Esophagus muscularis mucosa (tissue), 4 donors: ENCODE results near the gene ULK4. TPM values are rescaled to one million over a fixed set of nuclear protein-coding genes. Genes with fewer than 3 reads are reported as not detected.
"Not testable (repeated sequence)": the region's sequence is repeated elsewhere in the genome, so short reads cannot be mapped to it uniquely, and the experiment has no call there.

Source experiments
- DNase-seq: peaks from one replicate; pipeline ENCODE4 v3.0.0-alpha.2; 2017; ENCODE audit errors: extremely low spot score
- H3K27ac ChIP-seq, 4 donors: fragments of 200-600 bp; sonication (generic); replicated peaks in 1 of 4; 1 replicate in 3 of 4; 2 replicates in 1 of 4; pipeline ENCODE4 v1.5.1; 2016 to 2019; ENCODE audit warnings: mild to moderate bottlenecking in 1 of 4
- H3K27me3 ChIP-seq, 4 donors: fragments of 200-600 bp; sonication (generic); one replicate each; pipeline versions ENCODE4 v1.5.1 to v1.6.0; 2016 to 2019
- H3K36me3 ChIP-seq, 4 donors: fragments of 200-600 bp; sonication (generic); one replicate each; pipeline ENCODE4 v1.5.1; 2016 to 2019
- H3K4me1 ChIP-seq, 4 donors: fragments of 200-600 bp; sonication (generic); one replicate each; pipeline ENCODE4 v1.5.1; 2016 to 2019
- H3K4me3 ChIP-seq, 4 donors: fragments of 200-600 bp; sonication (generic); 1 replicate in 2 of 4; 2 replicates in 2 of 4; pipeline ENCODE4 v1.5.1; 2016 to 2019; ENCODE audit warnings: mild to moderate bottlenecking in 4 of 4, moderate library complexity in 1 of 4
- H3K9me3 ChIP-seq, 4 donors: fragments of 200-600 bp; sonication (generic); 1 replicate in 3 of 4; 2 replicates in 1 of 4; pipeline ENCODE4 v1.5.1; 2016 to 2019
- CTCF ChIP-seq, 3 experiments: fragments of 200-600 bp in 2 of 3; fragments of 450-650 bp in 1 of 3; sonication (generic) in 2 of 3; IDR thresholded peaks; one replicate each; pipeline ENCODE4 v1.5.1; 2017 to 2019; ENCODE audit warnings: antibody characterized with exemption in 3 of 3, mild to moderate bottlenecking in 2 of 3, moderate library complexity in 1 of 3
- EP300 ChIP-seq: sonication (generic); formaldehyde crosslinking; IDR thresholded peaks from one replicate; pipeline ENCODE4 v1.6.1; 2017; ENCODE audit warnings: antibody characterized with exemption
- POLR2A ChIP-seq: fragments of 450-650 bp; IDR thresholded peaks from one replicate; pipeline ENCODE4 v1.6.1; 2017; ENCODE audit warnings: antibody characterized with exemption, moderate library complexity, mild to moderate bottlenecking, low read depth
- POLR2AphosphoS5 ChIP-seq, 2 donors: sonication (generic); formaldehyde crosslinking; IDR thresholded peaks; one replicate each; pipeline ENCODE4 v1.6.1; 2017; ENCODE audit warnings: antibody characterized with exemption in 2 of 2
- WGBS: methylation state at CpG from one replicate; pipeline ENCODE4 v1.1.5; 2018; 5-methylcytosine and 5-hydroxymethylcytosine counted together
- intact Hi-C: fragments of 100-400 bp; cut with DNase I; formaldehyde crosslinking; loops from one replicate; pipeline ENCODE4 v1.15.1; 2023
- total RNA-seq, 4 donors: library from RNA; depleted of rRNA; stranded (reverse); fragments of >200 nt; gene quantifications; one replicate each; pipeline versions ENCODE4 v1.1.0 to v1.2.1, GENCODE V29; 2016

ULK4 gene
- total RNA-seq, 4 donors from 2014 or later, result 4.2 to 15.4 (median 11.0) TPM

- H3K4me3 ChIP-seq, result no peak overlapping the region
- intact Hi-C loops, result no loop called here
- H3K4me1 ChIP-seq, result no peaks in the 10 kb centered on the region
- no peak for DNase-seq
- H3K27ac ChIP-seq, result no peak overlapping the region
- 100% methylated on average over 1 of the region's 1 CpG for WGBS
- H3K36me3 ChIP-seq, result no peaks in the 10 kb centered on the region
- H3K9me3 ChIP-seq, result no peaks in the 10 kb centered on the region
- TF ChIP-seq EP300 (no peak), CTCF (IDR thresholded peaks at IDR 0.05) (no peak), POLR2AphosphoS5 (IDR thresholded peaks at IDR 0.05) (no peak), POLR2A (no peak)
- H3K27me3 ChIP-seq, result no peaks in the 10 kb centered on the region
Measured at GRCh38 chr3:41404582-41404981, 557.3 kb downstream of the ULK4 start.

- Histone ChIP-seq H3K27ac (no peak overlapping the region), H3K9me3 (no peaks in the 10 kb centered on the region), H3K4me1 (no peaks in the 10 kb centered on the region), H3K36me3 (no peaks in the 10 kb centered on the region), H3K4me3 (no peak overlapping the region), H3K27me3 (no peaks in the 10 kb centered on the region)
- intact Hi-C loops, result no loop called here
- 78% methylated on average over 1 of the region's 1 CpG for WGBS
- DNase-seq, result no peak
- TF ChIP-seq POLR2AphosphoS5 (IDR thresholded peaks at IDR 0.05), result no peak
- no peak for TF ChIP-seq POLR2A
- TF ChIP-seq CTCF (IDR thresholded peaks at IDR 0.05), result no peak
- TF ChIP-seq EP300, result no peak
Measured at GRCh38 chr3:41394896-41395295, 567.0 kb downstream of the ULK4 start.

GRCh38 chr3:41370765-41371535 lies 591.0 kb downstream of the ULK4 start:
- WGBS, result 64% methylated on average over 5 of the region's 11 CpGs

GRCh38 chr3:41370307-41370706 lies 591.6 kb downstream of the ULK4 start:
- Histone ChIP-seq H3K27me3 (no peaks in the 10 kb centered on the region), H3K9me3 (peaks cover 0 to 9% (median 0%) of the 10 kb centered on the region in 4 donors), H3K4me1 (peaks cover 0 to 7% (median 2%) of the 10 kb centered on the region in 4 donors), H3K27ac (no peak overlapping the region), H3K4me3 (no peak overlapping the region), H3K36me3 (no peaks in the 10 kb centered on the region)
- WGBS, result no CpG with 5 or more reads among the region's 7 CpGs
- no peak for DNase-seq
- intact Hi-C loops, result no loop called here
- TF ChIP-seq CTCF (IDR thresholded peaks at IDR 0.05) (no peak), POLR2AphosphoS5 (IDR thresholded peaks at IDR 0.05) (no peak), EP300 (no peak), POLR2A (no peak)

More at GRCh38 chr3:41370765-41371535, 591.0 kb downstream of the ULK4 start:
- H3K4me1 ChIP-seq, H3K27me3 ChIP-seq, H3K4me3 ChIP-seq, intact Hi-C loops, DNase-seq, H3K36me3 ChIP-seq, H3K9me3 ChIP-seq, H3K27ac ChIP-seq: not testable (repeated sequence)

- H3K9me3 ChIP-seq, result peaks cover 0 to 9% (median 0%) of the 10 kb centered on the region in 4 donors
- peaks cover 0 to 7% (median 4%) of the 10 kb centered on the region in 4 donors for H3K4me1 ChIP-seq
- TF ChIP-seq CTCF (IDR thresholded peaks at IDR 0.05), result no peak
- no peak for TF ChIP-seq POLR2AphosphoS5 (IDR thresholded peaks at IDR 0.05)
- TF ChIP-seq EP300, result no peak
- no peak for TF ChIP-seq POLR2A
- H3K27ac ChIP-seq, result no peak overlapping the region
- DNase-seq, result no peak
- WGBS, result 29% methylated on average over 3 of the region's 3 CpGs
- no peaks in the 10 kb centered on the region for H3K27me3 ChIP-seq
- intact Hi-C loops, result no loop called here
- H3K4me3 ChIP-seq, result no peak overlapping the region
- no peaks in the 10 kb centered on the region for H3K36me3 ChIP-seq
Measured at GRCh38 chr3:41369838-41370237, 592.1 kb downstream of the ULK4 start.
